Stomach (tissue), 9 donors: ENCODE results near the gene UPK3A. TPM values are rescaled to one million over a fixed set of nuclear protein-coding genes. Genes with fewer than 3 reads are reported as not detected.
A peak's percentile ranks its signal among the peaks of the same experiment; 100 is the strongest.
"Not testable (repeated sequence)": the region's sequence is repeated elsewhere in the genome, so short reads cannot be mapped to it uniquely, and the experiment has no call there.

Experiments used
- DNase-seq, 2 donors: peaks; one replicate each; pipeline versions ENCODE4 v3.0.0 to v3.0.0-alpha.2; 2013 to 2019
- H3K27ac ChIP-seq, 5 donors: fragments of 200-600 bp in 4 of 5; sonication (generic) in 4 of 5; one replicate each; pipeline ENCODE4 v1.5.1; 2013 to 2019; ENCODE audit warnings: mild to moderate bottlenecking in 1 of 5, moderate library complexity in 1 of 5
- H3K27me3 ChIP-seq, 3 donors: fragments of 200-600 bp; sonication (generic); one replicate each; pipeline ENCODE4 v1.5.1; 2017 to 2019; ENCODE audit warnings: mixed run types in 1 of 3
- H3K36me3 ChIP-seq, 4 donors: fragments of 200-600 bp; sonication (generic); 1 replicate in 3 of 4; 2 replicates in 1 of 4; pipeline ENCODE4 v1.5.1; 2016 to 2019
- H3K4me1 ChIP-seq, 4 donors: fragments of 200-600 bp; sonication (generic); one replicate each; pipeline ENCODE4 v1.5.1; 2016 to 2019
- H3K4me3 ChIP-seq, 4 donors: fragments of 200-600 bp; sonication (generic) in 3 of 4; one replicate each; pipeline ENCODE4 v1.5.1; 2016 to 2019; ENCODE audit warnings: mild to moderate bottlenecking in 1 of 4
- H3K9me3 ChIP-seq, 4 donors: fragments of 200-600 bp; sonication (generic); one replicate each; pipeline ENCODE4 v1.5.1; 2016 to 2019
- EP300 ChIP-seq: sonication (generic); formaldehyde crosslinking; IDR thresholded peaks from one replicate; pipeline ENCODE4 v1.6.1; 2017; ENCODE audit warnings: antibody characterized with exemption
- POLR2A ChIP-seq, 4 donors: fragments of 450-650 bp; IDR thresholded peaks; one replicate each; pipeline ENCODE4 v1.6.1; 2016; ENCODE audit warnings: antibody characterized with exemption in 4 of 4, control low read depth in 2 of 4, mild to moderate bottlenecking in 1 of 4, moderate library complexity in 1 of 4
- POLR2AphosphoS5 ChIP-seq, 3 donors: sonication (generic); formaldehyde crosslinking; IDR thresholded peaks; one replicate each; pipeline ENCODE4 v1.6.1; 2016; ENCODE audit warnings: antibody characterized with exemption in 3 of 3
- WGBS, 5 donors: extraction: QIAGEN DNeasy Blood & Tissue Kit in 3 of 5; methylation state at CpG; one replicate each; pipeline versions ENCODE4 v1.1.5 to v1.1.7; 2013 to 2018; 5-methylcytosine and 5-hydroxymethylcytosine counted together
- intact Hi-C: fragments of 100-400 bp; cut with DNase I; formaldehyde crosslinking; loops from one replicate; pipeline ENCODE4 v1.15.1; 2023; ENCODE audit warnings: low total_unique reads
- polyA plus RNA-seq, 3 donors: library from polyadenylated mRNA; stranded (reverse); fragments of 200-250 nt; gene quantifications; one replicate each; pipeline ENCODE4 v1.2.3, GENCODE V29; 2013
- total RNA-seq, 5 donors: library from RNA; depleted of rRNA; stranded (reverse); fragments of >200 nt; gene quantifications; one replicate each; pipeline versions ENCODE4 v1.1.0 to v1.2.3, GENCODE V29; 2014 to 2016
- TF ChIP-seq, protein P1 (sequence below), 7 experiments: fragments of 450-650 bp in 4 of 7; fragments of 200-600 bp in 3 of 7; sonication (generic) in 3 of 7; IDR thresholded peaks; one replicate each; pipeline ENCODE4 v1.5.1; 2016 to 2019; ENCODE audit warnings: antibody characterized with exemption in 7 of 7, control low read depth in 2 of 7, mild to moderate bottlenecking in 1 of 7
- donor health status: healthy with polysubstance abuse.
- donor health status: Bipolar disorder and iron deficiency.
- donor health status: healthy.

UPK3A gene
- total and polyA plus RNA-seq, 8 donors, result 0.10 to 1.3 (median 0.76) TPM; not detected in 5

- intact Hi-C loops, result no loop called here
- Histone ChIP-seq H3K4me3 (no peak overlapping the region), H3K27me3 (no peaks in the 10 kb centered on the region), H3K36me3 (no peaks in the 10 kb centered on the region), H3K27ac (no peak overlapping the region), H3K4me1 (peaks cover 0 to 40% (median 14%) of the 10 kb centered on the region in 4 donors), H3K9me3 (no peaks in the 10 kb centered on the region)
- 82 to 93% (median 89%) methylated on average over 12 of the region's 12 CpGs for WGBS, 5 donors
- DNase-seq, result no peak
- no peak for TF ChIP-seq POLR2A (IDR thresholded peaks at IDR 0.05)
- no peak for TF ChIP-seq POLR2AphosphoS5 (IDR thresholded peaks at IDR 0.05)
- TF ChIP-seq, protein P1, sequence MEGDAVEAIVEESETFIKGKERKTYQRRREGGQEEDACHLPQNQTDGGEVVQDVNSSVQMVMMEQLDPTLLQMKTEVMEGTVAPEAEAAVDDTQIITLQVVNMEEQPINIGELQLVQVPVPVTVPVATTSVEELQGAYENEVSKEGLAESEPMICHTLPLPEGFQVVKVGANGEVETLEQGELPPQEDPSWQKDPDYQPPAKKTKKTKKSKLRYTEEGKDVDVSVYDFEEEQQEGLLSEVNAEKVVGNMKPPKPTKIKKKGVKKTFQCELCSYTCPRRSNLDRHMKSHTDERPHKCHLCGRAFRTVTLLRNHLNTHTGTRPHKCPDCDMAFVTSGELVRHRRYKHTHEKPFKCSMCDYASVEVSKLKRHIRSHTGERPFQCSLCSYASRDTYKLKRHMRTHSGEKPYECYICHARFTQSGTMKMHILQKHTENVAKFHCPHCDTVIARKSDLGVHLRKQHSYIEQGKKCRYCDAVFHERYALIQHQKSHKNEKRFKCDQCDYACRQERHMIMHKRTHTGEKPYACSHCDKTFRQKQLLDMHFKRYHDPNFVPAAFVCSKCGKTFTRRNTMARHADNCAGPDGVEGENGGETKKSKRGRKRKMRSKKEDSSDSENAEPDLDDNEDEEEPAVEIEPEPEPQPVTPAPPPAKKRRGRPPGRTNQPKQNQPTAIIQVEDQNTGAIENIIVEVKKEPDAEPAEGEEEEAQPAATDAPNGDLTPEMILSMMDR (IDR thresholded peaks at IDR 0.05), result no peak
- TF ChIP-seq EP300, result no peak
Measured at GRCh38 chr22:45276507-45277105, 8.1 kb upstream of the UPK3A start.

DNA sequence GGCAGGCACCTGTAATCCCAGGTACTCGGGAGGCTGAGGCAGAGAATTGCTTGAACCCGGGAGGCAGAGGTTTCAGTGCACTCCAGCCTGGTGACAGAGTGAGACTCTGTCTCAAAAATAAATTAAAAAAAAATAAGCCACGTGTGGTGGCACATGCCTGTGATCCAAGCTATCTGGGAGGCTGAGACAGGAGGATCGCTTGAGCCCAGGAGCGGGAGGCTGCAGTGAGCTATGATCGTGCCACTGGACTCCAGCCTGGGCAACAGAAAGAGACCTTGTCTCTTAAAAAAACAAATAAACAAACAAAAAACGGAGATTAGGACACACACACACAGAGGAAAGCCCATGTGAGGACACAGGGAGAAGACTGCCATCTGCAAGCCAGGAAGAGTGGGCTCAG, 7.0 kb upstream of the UPK3A start:
- H3K27me3 ChIP-seq, H3K27ac ChIP-seq, H3K36me3 ChIP-seq, DNase-seq, intact Hi-C loops, H3K4me3 ChIP-seq, H3K9me3 ChIP-seq: not testable (repeated sequence)
- H3K4me1 ChIP-seq, result peaks cover 0 to 36% (median 11%) of the 10 kb centered on the region in 4 donors
- WGBS, 5 donors, result 72 to 82% (median 79%) methylated on average over 7 of the region's 7 CpGs

GRCh38 chr22:45278125-45278524, 6.6 kb upstream of the UPK3A start:
- Histone ChIP-seq H3K36me3 (no peaks in the 10 kb centered on the region), H3K27me3 (no peaks in the 10 kb centered on the region), H3K4me1 (peaks cover 0 to 35% (median 10%) of the 10 kb centered on the region in 4 donors), H3K27ac (no peak overlapping the region), H3K4me3 (no peak overlapping the region), H3K9me3 (no peaks in the 10 kb centered on the region)
- no peak for DNase-seq
- 73 to 88% (median 84%) methylated on average over 9 of the region's 9 CpGs for WGBS, 5 donors
- intact Hi-C loops, result no loop called here
- TF ChIP-seq POLR2A (IDR thresholded peaks at IDR 0.05) (no peak), EP300 (no peak), POLR2AphosphoS5 (IDR thresholded peaks at IDR 0.05) (no peak)
- TF ChIP-seq, protein P1 (IDR thresholded peaks at IDR 0.05), result no peak

DNA sequence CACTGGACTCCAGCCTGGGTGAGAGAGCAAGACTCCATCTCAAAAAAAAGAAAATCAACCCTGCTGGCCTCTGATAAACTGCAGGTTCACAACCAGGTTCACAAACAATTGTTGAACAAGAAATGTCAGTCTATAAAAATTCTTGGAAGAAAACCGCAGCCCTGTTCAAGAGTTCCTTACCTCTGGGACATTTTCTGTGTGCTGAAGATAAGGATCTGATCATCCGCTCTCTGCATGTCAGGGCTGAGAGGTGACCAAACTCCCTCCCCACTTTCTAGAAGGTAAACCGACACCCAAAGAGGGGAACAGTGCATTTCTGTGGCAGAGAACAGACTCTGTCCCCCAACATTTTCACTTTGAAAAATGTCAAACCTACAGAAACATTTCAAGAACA, 4.2 kb upstream of the UPK3A start:
- no peak for DNase-seq
- WGBS, 5 donors, result 92 to 94% (median 92%) methylated on average over 3 of the region's 3 CpGs
- TF ChIP-seq EP300 (no peak), POLR2A (IDR thresholded peaks at IDR 0.05) (no peak), POLR2AphosphoS5 (IDR thresholded peaks at IDR 0.05) (no peak)
- TF ChIP-seq, protein P1 (IDR thresholded peaks at IDR 0.05), result no peak
- Histone ChIP-seq H3K9me3 (no peaks in the 10 kb centered on the region), H3K27ac (peak overlapping the region in 3 of 5 donors; percentile 11 to 65 (median 33)), H3K4me3 (no peak overlapping the region), H3K4me1 (peaks cover 8 to 42% (median 23%) of the 10 kb centered on the region in 4 donors), H3K27me3 (peaks cover 0 to 13% (median 8%) of the 10 kb centered on the region in 3 donors), H3K36me3 (no peaks in the 10 kb centered on the region)
- intact Hi-C loops, result no loop called here

DNA sequence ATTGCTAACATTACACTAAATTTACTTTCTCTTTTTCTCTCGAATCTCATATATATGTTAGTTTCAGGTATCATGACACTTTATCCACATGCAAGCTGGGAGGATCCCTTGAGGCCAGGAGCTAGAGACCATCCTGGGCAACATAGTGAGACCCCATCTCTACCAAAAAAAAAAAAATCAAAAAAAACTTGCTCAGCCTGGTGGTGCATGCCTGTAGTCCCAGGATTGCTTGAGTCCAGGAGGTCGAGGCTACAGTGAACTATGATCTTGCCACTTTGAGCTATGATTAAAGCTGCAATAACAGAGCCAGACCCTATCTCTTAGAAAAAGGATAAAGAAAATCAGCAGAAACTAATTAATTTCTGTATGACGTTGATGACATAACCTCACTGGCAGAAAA, 3.7 kb upstream of the UPK3A start:
- peaks cover 0 to 13% (median 8%) of the 10 kb centered on the region in 3 donors for H3K27me3 ChIP-seq
- no peaks in the 10 kb centered on the region for H3K36me3 ChIP-seq
- DNase-seq, result no peak
- H3K27ac ChIP-seq, result no peak overlapping the region
- intact Hi-C loops, result no loop called here
- TF ChIP-seq POLR2AphosphoS5 (IDR thresholded peaks at IDR 0.05) (no peak), EP300 (no peak)
- peaks cover 8 to 42% (median 24%) of the 10 kb centered on the region in 4 donors for H3K4me1 ChIP-seq
- WGBS, 5 donors, result 69 to 79% (median 77%) methylated on average over 3 of the region's 3 CpGs
- H3K9me3 ChIP-seq, result no peaks in the 10 kb centered on the region
- no peak overlapping the region for H3K4me3 ChIP-seq
